GM19452 (cell line): ENCODE measurements around the gene MS4A8.
"Not testable (repeated sequence)": the region's sequence is repeated elsewhere in the genome, so short reads cannot be mapped to it uniquely, and the experiment has no call there.

Source experiments
- ATAC-seq: cut with Tn5 transposase; IDR thresholded peaks from one replicate; pipeline ENCODE4 v1.9.1; 2021; ENCODE audit not compliant: unreplicated experiment

Gene MS4A8, protein sequence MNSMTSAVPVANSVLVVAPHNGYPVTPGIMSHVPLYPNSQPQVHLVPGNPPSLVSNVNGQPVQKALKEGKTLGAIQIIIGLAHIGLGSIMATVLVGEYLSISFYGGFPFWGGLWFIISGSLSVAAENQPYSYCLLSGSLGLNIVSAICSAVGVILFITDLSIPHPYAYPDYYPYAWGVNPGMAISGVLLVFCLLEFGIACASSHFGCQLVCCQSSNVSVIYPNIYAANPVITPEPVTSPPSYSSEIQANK

DNA sequence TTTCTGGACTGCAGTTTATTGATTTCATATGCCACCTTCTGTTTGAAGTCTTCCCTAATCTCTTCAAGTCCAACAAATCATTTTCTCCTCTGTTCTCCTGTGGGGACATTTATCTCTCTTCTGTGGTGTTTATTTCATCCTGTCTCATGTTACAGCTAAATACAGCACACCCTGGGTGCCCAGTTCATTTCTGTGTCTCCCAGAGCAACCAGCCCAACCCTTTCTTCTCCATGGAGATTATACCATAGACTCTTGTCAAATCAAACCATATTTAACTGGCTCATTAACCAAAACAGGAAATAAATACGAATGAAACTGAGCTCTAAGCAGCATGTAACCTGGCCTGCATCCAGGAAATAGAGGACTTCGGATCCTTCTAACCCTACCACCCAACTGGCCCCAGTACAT lies at the start of gene MS4A8:
Gene MS4A8 (plus strand): TSS at position 329 of the 408 bp plus-strand sequence. CDS start 1,249 bp downstream, outside the sequence.
- no peak for ATAC-seq

DNA sequence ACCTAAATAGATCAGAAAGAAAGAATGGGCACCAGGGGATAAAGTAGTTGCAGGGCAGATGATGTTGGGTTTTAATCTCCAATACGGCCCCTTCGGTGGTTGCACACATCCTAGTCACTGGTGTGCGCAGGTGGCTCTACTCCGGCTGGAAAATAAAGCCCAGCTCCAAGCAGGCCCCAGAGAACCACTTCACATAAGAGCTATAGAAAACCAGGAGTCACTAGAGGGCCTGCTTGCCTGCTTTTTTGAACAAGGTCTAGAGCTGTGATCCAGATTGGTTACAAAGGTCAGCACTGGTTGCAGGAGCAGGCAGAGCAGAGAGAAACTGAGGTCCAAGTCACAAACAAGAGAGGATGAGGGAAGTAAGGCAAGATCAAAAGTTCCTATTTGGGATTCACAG lies 41.5 kb upstream of the MS4A8 start:
- no peak for ATAC-seq

DNA sequence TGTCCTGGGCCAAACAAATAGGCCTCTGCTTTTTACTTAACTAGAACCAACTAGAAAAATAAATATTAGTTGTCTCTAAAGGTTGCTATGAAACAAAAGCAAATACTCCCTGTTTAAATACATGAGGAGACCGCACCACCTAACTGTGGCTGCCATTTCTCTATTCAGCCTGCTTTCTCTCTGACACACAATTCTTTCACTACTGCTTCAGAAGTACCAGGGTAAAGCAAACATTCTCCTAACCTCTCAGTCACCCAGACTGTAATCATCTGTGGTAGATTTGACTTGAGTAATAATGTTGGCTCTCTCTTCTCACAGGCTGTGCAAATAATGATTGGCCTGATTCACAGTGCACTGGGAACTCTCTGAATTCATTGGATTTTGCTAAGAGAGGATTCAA lies 41.0 kb upstream of the MS4A8 start:
- ATAC-seq: no peak

DNA sequence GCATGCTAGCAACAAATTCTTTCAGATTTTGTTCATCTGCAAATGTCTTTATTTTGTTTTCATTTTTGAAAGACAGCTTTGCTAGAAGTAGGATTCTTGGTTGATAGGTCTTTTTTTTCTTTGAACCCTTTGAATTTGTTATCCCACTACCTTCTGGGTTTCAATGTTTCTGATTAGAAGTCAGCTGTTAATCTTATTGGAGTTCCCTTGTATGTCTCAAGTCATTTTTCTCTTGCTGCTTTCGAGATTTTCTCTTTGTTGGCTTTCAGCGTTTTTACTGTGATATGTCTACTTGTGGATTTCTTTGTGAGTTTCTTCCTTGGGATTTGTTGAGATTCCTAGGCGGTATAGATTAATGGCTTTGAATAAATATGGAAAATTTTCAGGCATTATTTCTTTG lies 27.2 kb upstream of the MS4A8 start:
- no peak for ATAC-seq

DNA sequence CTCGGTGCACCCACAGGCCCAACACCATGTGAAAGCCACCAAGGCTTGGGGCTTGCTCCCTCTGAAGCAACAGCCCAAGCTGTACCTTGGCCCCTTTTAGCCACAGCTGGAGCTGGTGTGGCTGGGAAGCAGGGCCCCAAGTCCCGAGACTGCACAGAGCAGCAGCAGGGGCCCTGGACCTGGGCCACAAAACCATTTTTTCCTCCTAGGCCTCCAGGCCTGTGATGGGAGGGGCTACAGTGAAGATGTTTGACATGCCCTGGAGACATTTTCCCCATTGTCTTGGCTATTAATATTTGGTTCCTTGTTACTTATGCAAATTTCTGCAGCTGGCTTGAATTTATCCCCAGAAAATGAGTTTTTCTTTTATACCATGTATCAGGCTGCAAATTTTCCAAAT lies 21.2 kb upstream of the MS4A8 start:
- ATAC-seq: not testable (repeated sequence)

DNA sequence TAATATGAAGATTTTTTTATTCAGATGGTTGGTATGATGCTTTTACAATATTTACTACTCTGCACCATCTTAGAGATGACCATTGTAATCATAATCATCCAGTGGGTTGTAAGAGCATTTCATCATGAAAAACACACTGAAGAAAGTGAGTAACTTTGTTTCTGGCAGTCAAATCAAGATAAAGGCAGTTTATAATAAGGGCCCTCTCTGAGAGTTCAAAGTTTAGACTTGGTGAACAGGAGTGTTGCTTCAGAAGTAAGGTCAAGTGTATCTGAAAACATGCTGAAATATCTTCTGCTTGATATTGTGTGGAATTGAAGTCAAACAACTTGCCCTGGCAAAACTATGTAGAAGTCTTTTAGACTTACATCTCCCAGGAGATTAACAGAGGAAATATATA lies 19.5 kb upstream of the MS4A8 start:
- ATAC-seq: no peak

DNA sequence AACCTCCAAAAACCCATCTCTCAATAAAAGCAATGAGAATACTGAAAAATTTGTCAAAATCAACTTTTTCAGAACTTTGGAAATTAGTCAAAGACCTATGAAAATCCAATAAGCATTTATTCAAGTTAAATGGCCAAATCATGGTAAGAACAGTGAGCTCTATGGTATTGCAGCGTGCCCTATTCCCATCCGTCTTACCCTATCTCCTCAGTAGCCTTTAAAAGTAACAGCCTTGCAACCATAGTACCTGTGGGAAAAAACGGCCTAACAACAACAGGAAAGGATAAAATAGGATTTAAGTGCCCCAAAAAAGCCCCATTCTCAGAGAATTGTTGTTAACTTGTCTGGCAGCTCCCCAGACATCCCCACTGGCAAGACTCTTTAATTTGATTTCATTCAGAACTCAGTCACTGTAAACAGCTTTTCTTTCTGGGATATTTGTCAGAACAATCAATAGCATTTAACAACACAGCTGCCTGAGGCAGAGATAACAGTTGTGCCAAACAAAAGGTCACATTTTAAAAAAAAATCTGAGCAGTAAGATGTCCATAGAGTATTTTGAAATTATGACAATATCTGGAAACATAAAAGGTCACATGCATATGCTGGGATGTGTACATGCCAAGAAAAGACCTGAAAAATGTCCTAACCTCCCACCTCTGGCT lies 18.8 kb upstream of the MS4A8 start:
- no peak for ATAC-seq

DNA sequence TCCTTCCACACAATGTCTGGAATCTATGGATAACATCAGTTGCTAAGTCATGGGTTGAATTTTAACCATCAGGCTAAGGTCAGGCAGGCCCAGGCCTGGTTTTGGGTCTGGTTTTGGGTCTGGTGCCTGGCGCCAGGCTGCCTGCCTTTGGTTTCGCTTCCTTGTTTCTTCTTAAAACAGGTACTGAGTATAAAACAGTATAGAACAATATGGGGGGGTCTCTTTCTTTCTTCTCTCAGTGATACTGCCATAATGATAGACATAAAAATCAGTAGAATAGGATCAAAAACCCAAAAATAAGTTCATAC lies 14.9 kb upstream of the MS4A8 start:
- ATAC-seq: not testable (repeated sequence)

DNA sequence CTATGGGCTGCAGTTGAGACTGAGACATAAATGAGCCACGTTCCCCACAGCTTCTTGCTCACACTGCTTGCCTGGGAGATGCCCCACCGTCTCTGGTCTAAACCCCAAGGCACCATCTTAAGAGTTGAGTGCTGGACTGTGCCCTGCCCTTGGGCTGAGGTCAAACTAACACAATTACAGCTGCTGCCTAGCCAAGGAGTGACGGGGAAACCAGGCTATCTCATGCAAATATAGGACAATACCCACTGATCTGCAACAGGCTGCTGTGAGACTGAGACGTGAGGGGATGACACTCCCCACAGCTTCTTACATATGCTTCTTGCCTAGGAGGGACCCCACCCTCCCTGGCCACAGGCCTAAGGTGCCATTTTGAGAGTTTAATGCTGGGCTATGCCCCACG lies 7.8 kb upstream of the MS4A8 start:
- ATAC-seq: no peak

DNA sequence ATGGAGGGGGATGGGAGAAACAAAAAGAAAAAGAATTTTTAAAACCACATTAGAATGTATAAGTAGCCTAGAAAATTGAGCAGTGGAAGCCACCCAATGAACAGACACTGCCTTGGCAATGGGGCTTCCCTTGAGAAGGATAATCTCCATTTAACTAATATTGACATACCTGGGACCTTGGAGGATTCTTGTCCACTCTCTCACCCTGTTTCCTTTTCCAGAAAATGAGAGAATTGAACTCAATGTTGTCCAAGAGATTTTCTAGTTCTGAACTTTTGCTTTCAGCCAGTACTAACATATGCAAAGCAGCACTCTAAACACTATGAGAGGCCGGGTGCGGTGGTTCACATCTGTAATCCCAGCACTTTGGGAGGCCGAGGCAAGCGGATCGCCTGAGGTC lies 524 bp downstream of the MS4A8 start:
- no peak for ATAC-seq

DNA sequence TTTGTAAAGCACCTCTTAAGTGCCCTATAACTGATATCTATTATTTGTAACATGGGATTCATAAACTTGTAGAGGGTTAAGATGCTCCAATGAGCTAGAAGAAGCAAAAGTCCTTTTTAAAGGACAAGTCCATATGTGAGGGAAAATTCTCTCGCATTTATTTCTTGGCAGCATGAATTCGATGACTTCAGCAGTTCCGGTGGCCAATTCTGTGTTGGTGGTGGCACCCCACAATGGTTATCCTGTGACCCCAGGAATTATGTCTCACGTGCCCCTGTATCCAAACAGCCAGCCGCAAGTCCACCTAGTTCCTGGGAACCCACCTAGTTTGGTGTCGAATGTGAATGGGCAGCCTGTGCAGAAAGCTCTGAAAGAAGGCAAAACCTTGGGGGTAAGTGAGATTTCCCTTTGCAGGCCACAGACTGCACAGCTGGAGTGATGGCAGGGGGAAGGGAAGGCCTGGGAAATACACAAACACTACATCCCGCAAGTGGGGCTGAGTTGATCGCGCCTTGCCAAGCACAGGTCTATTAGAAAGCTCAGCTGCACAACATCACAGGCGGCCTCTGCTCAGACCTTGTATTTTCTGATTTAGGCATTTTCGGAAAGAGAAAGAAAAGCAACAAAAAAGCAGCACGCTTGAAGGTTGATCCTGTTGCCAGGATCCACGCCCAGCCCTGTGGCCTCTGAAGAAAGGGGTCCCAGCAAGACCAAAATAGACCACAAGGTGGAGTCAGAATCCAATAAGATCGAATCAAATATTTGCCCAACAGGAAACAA lies 1.5 kb downstream of the MS4A8 start:
- no peak for ATAC-seq

DNA sequence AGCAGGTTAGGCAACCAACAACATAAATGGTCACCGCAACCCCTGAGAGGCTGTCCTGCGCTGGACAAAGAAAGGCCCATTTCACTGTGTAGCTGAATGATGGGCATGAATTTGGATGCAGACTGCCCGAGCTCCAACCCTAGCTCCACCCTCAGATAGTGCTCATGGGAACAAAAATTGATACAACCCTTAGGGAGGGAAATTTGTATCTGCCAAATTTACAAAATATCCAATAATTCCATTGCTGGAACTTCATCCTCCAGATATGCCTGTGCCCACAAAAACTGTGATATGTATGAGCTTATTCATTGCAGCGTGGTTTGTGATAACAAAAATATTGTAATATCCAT lies 2.0 kb downstream of the MS4A8 start:
- no peak for ATAC-seq

DNA sequence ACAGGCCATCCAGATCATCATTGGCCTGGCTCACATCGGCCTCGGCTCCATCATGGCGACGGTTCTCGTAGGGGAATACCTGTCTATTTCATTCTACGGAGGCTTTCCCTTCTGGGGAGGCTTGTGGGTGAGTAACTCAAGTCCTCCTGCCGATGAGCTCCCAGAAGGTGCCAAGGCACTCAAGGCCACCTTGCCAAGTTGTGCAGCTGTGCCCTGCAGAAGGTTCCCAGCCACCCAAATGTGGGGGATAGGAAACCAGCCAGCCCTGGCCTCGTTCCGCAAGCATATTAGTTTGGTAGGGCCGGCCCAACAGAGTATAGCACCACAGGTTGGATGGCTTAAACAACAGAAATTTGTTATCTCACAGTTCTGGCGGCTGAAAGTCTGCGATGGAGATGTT lies 4.0 kb downstream of the MS4A8 start:
- ATAC-seq: no peak

DNA sequence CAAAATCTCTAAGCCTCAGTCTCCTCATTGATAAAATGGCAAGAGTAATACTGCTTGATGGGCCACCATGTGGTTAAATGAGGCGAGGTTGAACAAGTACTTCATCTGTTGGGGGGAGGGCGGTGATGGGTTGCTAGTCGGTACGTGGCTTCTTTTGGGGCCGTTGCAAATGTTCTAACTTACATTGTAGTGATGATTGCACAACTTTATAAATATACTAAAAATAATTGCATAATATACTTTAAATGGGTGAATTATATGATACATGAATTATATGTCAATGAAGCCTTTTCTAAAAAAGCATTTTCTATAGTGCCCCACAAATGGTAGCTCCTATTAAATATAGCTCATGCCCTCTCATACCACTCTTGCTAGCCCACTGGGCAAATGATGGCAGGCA lies 6.5 kb downstream of the MS4A8 start:
- ATAC-seq: no peak

DNA sequence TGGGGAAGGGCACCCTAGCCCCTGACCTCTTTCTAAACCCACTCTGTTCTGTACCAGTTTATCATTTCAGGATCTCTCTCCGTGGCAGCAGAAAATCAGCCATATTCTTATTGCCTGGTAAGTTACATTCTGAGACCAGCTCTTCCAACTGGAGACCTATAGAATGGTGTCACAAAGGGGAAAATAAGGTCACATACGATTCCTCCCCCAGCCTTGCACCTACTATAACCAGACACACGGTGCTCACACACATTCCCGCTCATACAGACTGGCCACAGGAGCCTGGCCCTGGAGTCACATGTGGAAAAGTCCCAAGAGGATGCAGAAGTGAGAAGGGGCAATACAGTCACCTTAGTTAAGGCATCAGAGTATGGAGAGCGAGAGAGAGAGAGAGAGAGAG lies 7.5 kb downstream of the MS4A8 start:
- no peak for ATAC-seq

DNA sequence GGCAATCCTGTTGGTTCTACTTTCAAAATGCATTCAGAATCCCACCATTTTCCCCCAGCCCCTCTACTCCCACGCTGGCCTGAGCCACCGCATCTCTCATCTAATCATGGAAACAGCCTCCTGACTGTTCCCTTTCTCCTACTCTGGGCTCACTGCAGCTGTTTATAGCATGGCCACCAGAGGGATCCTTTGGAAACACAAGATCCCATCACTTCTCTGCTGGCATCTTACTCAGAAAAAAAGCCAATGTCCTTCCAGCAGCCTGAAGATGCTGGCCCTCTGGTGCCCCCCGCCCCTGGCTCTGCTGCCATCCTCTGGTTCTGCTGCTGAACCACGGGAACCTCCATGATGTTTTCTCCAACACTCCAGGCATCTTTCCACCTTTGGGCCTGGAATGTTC lies 11.1 kb downstream of the MS4A8 start:
- no peak for ATAC-seq

DNA sequence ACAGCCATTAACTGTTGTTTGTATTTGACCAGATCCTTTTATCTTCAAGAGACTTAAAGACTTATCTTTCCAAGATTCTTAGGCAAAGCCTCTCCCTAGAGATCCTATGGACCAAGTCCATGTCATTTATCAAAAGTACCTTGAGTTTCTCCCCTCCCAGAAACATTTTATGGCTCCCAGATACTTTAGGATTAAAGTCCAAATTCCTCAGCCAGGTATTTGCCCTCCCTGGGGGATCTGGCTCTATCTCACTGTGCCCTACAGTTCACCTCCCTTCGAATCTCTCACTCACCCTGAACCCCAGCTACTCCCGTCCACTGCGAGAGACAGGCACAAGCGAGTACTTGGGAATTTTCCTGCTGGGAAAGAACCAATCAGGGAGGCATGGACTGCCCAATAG lies 11.9 kb downstream of the MS4A8 start:
- no peak for ATAC-seq

DNA sequence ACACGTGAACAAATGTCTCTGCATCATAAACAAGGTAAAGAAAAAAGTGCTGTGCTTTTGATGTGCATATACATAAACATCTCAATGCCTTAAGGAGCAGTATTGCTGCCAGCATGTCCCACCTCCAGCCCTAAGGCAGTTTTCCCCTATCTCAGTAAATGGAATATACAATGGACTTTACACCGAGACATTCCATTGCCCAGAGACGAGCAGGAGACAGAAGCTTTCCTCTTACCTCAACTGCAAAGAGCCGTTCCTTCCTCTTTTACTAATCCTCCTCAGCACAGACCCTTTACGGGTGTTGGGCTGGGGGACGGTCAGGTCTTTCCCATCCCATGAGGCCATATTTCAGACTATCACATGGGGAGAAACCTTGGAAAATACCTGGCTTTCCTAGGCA lies 14.0 kb downstream of the MS4A8 start:
- not testable (repeated sequence) for ATAC-seq

DNA sequence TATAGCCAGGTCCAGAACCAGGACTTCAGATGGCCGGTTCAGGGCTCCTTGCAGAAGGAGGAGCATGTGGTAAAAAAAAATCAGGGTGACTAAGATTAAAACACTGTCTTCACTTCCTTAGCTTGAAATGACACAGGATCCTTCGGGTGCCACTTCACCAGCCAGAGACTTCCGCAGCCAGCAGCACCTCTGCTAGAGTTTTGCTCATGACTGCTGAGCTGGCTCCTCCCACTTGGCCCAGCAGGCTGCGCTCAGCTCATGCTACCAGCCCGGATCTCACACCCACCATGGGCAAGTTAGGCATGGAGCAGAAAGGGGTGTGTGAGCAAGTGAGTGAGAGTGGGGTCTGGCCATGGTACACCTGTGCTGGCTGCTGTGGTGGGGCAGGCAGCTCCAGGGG lies 18.5 kb downstream of the MS4A8 start:
- ATAC-seq: no peak

DNA sequence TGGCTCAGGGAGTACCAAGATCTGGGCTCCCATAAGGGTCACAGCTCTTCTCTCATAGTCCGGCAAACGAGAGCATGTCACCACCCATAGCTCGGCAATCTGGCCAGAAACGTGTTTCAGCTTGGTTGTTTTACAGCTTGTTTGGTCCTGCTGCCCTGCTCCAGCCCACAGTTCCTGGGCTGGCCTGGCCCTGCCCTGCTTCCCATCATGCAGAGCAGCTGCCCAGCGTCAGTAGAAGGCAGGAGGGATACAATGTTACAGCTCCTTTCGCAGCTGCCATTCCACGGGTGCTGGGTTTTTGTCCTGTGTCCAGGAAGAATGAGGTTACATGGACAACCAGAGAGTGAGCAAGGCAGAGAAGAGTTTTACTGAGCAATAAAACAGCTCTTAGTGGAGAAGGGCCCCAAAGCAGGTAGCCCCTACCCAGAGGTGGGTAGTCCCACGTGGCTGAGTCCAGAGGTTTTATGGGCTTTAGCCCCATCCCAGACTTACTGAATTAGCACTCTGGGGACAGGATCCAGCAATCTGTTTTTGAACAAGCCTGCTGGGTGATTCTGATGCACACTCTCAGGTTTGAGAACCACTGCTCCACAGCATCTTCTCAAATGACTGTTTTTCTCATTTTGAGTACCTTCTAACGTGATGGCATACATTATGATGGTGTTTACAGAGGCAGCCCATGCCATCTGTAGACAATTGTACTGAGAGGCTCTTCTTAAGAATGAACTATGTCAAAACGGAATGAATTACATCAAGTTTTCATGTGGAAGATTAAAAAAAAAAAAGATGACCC lies 19.3 kb downstream of the MS4A8 start:
- ATAC-seq: no peak

DNA sequence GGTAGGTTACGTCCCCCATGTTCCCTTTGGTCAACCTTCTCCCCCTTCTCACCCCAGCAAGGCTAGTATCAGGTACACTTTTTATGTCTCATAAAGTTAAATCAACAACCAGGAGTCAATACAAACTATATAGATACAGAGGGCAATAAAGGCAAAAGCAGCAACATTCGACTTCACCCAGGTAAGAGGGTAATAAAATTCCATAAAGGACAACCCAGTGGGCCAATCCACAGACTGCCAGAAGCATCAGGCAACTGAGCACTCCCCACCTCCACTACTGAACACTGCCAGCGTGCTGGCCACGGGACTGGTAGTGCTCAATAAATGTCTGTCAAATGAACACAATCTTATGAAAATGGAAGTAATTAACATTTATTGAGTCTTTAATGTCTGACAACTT lies 20.0 kb downstream of the MS4A8 start:
- ATAC-seq: no peak

DNA sequence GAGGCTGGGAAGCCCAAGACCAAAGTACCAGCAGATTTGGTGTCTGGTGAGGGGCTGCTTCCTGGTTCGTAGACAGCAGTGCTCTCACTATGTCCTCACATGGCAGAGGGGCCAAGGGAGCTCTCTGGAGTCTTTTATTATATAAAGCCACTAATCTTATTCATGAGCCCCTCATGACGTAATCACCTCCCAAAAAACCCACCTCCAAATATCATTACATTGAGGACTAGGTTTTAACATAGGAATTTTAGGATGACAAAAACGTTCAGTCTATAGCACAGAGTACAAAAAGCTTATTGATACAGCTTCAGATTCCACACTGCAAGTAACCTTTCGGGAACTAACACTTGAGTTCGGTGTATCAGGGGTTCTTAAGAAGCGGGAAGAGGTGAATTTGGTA lies 21.0 kb downstream of the MS4A8 start:
- ATAC-seq: no peak
